OCI-LY1 (cell line): ENCODE measurements around the gene PIP4K2A.

Experiments used
- H2AFZ ChIP-seq: fragments of 200-600 bp; sonication (generic), shearing (Covaris generic); 2 replicates; pipeline ENCODE4 v1.6.0; 2014; ENCODE audit warnings: antibody characterized with exemption, mild to moderate bottlenecking, low read length
- H3F3A ChIP-seq: fragments of 200-600 bp; sonication (generic), shearing (Covaris generic); 2 replicates; pipeline ENCODE4 v1.6.0; 2014; ENCODE audit warnings: mild to moderate bottlenecking, antibody characterized with exemption, low read length, moderate library complexity; ENCODE audit not compliant: insufficient read depth
- H3K27ac ChIP-seq: fragments of 200-600 bp; sonication (generic); 2 replicates; pipeline ENCODE4 v1.5.1; 2014; ENCODE audit warnings: low read length, mixed run types, mild to moderate bottlenecking, low read depth; ENCODE audit not compliant: poor library complexity, severe bottlenecking
- H3K27me3 ChIP-seq: fragments of 200-600 bp; sonication (generic); 2 replicates; pipeline ENCODE4 v1.6.0; 2014; ENCODE audit warnings: antibody characterized with exemption, mild to moderate bottlenecking, low read length, moderate library complexity; ENCODE audit not compliant: insufficient read depth
- H3K36me3 ChIP-seq: fragments of 200-600 bp; sonication (generic); 2 replicates; pipeline ENCODE4 v1.6.1; 2014; ENCODE audit warnings: mild to moderate bottlenecking, antibody characterized with exemption, low read length, moderate library complexity, mixed read lengths; ENCODE audit not compliant: insufficient read depth
- H3K4me1 ChIP-seq: fragments of 200-600 bp; sonication (generic); 2 replicates; pipeline ENCODE4 v1.5.1; 2014; ENCODE audit warnings: mild to moderate bottlenecking, low read length, moderate library complexity; ENCODE audit not compliant: insufficient read depth, severe bottlenecking
- H3K4me2 ChIP-seq: fragments of 200-600 bp; sonication (generic), shearing (Covaris generic); 2 replicates; pipeline ENCODE4 v1.6.1; 2014; ENCODE audit warnings: low read length
- H3K4me3 ChIP-seq: fragments of 200-600 bp; sonication (generic); 2 replicates; pipeline ENCODE4 v1.5.1; 2014; ENCODE audit warnings: low read length, low read depth, mild to moderate bottlenecking, mixed read lengths; ENCODE audit not compliant: poor library complexity, severe bottlenecking
- H3K79me2 ChIP-seq: fragments of 200-600 bp; shearing (Covaris generic); 2 replicates; pipeline ENCODE4 v1.6.1; 2016; ENCODE audit warnings: mixed run types, low read length, mixed read lengths; ENCODE audit not compliant: insufficient read depth
- H3K9ac ChIP-seq: fragments of 200-600 bp; sonication (generic), shearing (Covaris generic); 2 replicates; pipeline ENCODE4 v1.6.1; 2014; ENCODE audit warnings: mild to moderate bottlenecking, low read length, mixed read lengths
- H3K9me2 ChIP-seq: fragments of 200-600 bp; sonication (generic), shearing (Covaris generic); 2 replicates; pipeline ENCODE4 v1.6.1; 2014; ENCODE audit warnings: low read depth, mild to moderate bottlenecking, low read length, mixed read lengths
- H3K9me3 ChIP-seq: fragments of 200-600 bp; shearing (Covaris generic); 2 replicates; pipeline ENCODE4 v1.6.1; 2014; ENCODE audit warnings: low read length, mixed read lengths
- H4K20me1 ChIP-seq: fragments of 200-600 bp; sonication (generic), shearing (Covaris generic); 2 replicates; pipeline ENCODE4 v1.6.0; 2016; ENCODE audit warnings: mild to moderate bottlenecking, low read length; ENCODE audit not compliant: insufficient read depth
- EZH2 ChIP-seq: fragments of 200-600 bp; sonication (generic), shearing (Covaris generic); IDR thresholded peaks from 2 replicates; pipeline ENCODE4 v1.8.0; 2017; ENCODE audit warnings: borderline replicate concordance, mixed run types, mild to moderate bottlenecking, antibody characterized with exemption, low read length, moderate library complexity, mixed read lengths
- TF ChIP-seq, protein P1 (sequence below): fragments of 200-600 bp; sonication (generic), shearing (Covaris generic); IDR thresholded peaks from 2 replicates; pipeline ENCODE4 v1.5.1; 2017; ENCODE audit warnings: mild to moderate bottlenecking, antibody characterized with exemption, low read length, moderate library complexity, mixed read lengths

The PIP4K2A gene

GRCh38 chr10:22557321-22557720 lies 157.1 kb downstream of the PIP4K2A start:
- TF ChIP-seq EZH2 = no peak
- TF ChIP-seq, protein P1, sequence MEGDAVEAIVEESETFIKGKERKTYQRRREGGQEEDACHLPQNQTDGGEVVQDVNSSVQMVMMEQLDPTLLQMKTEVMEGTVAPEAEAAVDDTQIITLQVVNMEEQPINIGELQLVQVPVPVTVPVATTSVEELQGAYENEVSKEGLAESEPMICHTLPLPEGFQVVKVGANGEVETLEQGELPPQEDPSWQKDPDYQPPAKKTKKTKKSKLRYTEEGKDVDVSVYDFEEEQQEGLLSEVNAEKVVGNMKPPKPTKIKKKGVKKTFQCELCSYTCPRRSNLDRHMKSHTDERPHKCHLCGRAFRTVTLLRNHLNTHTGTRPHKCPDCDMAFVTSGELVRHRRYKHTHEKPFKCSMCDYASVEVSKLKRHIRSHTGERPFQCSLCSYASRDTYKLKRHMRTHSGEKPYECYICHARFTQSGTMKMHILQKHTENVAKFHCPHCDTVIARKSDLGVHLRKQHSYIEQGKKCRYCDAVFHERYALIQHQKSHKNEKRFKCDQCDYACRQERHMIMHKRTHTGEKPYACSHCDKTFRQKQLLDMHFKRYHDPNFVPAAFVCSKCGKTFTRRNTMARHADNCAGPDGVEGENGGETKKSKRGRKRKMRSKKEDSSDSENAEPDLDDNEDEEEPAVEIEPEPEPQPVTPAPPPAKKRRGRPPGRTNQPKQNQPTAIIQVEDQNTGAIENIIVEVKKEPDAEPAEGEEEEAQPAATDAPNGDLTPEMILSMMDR = no peak
- Histone ChIP-seq H3K79me2 (no peaks in the 10 kb centered on the region), H3K9me3 (no peaks in the 10 kb centered on the region), H3K9ac (no peak overlapping the region), H3K36me3 (no peaks in the 10 kb centered on the region), H4K20me1 (no peaks in the 10 kb centered on the region), H3K27ac (no peak overlapping the region), H3K4me3 (no peak overlapping the region), H3K4me2 (no peak overlapping the region), H3F3A (no peaks in the 10 kb centered on the region), H3K27me3 (no peaks in the 10 kb centered on the region), H3K4me1 (no peaks in the 10 kb centered on the region), H3K9me2 (no peaks in the 10 kb centered on the region), H2AFZ (no peak overlapping the region)

- Histone ChIP-seq H3K27ac (no peak overlapping the region), H3F3A (no peaks in the 10 kb centered on the region), H3K27me3 (no peaks in the 10 kb centered on the region), H3K4me3 (no peak overlapping the region), H3K4me2 (no peak overlapping the region), H3K79me2 (no peaks in the 10 kb centered on the region), H3K36me3 (no peaks in the 10 kb centered on the region), H3K4me1 (no peaks in the 10 kb centered on the region), H3K9me3 (no peaks in the 10 kb centered on the region), H2AFZ (no peak overlapping the region), H3K9me2 (no peaks in the 10 kb centered on the region), H4K20me1 (no peaks in the 10 kb centered on the region), H3K9ac (no peak overlapping the region)
- no peak for TF ChIP-seq EZH2
- TF ChIP-seq, protein P1 = no peak
These were observed 157.6 kb downstream of the PIP4K2A start for GRCh38 chr10:22556774-22557173.

- Histone ChIP-seq H3K36me3 (no peaks in the 10 kb centered on the region), H3K4me3 (no peak overlapping the region), H3K9me3 (no peaks in the 10 kb centered on the region), H3F3A (no peaks in the 10 kb centered on the region), H3K27ac (no peak overlapping the region), H3K79me2 (no peaks in the 10 kb centered on the region), H2AFZ (no peak overlapping the region), H3K9ac (no peak overlapping the region), H3K4me2 (no peak overlapping the region), H4K20me1 (no peaks in the 10 kb centered on the region), H3K4me1 (no peaks in the 10 kb centered on the region), H3K9me2 (no peaks in the 10 kb centered on the region), H3K27me3 (no peaks in the 10 kb centered on the region)
- no peak for TF ChIP-seq EZH2
- TF ChIP-seq, protein P1 = no peak
These were observed 159.8 kb downstream of the PIP4K2A start for GRCh38 chr10:22554461-22555182.
